SW 1271 (cell line): Measurements from ENCODE around the gene USP6.
"Not testable (repeated sequence)": the region's sequence is repeated elsewhere in the genome, so short reads cannot be mapped to it uniquely, and the experiment has no call there.

Experiments
- DNase-seq, 2 experiments: peaks; one replicate each; lab custom pipeline; 2025; lab: John Stamatoyannopoulos, UW

Gene USP6

DNA sequence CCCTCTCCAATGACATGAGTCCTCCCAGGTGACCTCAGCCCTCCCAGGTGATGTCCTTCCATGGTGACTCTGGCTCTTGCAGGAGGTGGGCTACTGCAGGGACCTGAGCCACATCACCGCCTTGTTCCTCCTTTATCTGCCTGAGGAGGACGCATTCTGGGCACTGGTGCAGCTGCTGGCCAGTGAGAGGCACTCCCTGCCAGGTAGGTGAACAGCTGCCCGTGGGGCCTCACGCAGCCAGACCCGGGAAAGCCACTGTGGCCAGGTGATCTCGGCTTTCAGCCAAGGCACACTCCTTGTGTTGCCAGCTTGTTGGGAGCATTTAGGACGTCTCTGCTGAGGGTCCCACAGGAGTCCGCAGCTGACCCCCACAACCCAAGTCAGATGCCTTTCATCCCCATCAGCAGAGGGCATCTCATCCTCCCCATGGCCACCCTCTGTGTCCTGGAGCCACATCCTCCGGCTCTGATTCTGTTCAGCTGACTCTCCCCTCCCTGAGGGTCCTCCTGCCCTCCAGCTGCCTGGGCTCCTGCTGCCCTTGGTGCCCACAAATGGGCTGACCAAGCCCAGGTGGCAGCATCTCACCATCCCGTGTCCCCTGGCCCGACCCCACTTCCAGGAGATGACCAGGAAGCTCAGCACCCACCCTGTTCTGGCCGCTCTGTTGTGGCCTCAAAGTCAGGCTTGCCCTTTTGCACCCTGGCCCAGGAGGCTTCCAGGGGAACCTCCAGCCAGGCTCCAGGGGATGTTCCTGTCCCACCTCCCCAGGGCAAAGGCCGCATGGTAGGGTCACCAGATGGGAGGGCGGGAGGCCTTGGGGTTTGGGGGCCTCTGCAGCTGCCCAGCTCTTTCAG is 20.1 kb downstream of the USP6 start:
- no peak for DNase-seq

GRCh38 chr17:5136580-5137412 is 21.0 kb downstream of the USP6 start:
- not testable (repeated sequence) for DNase-seq

- not testable (repeated sequence) for DNase-seq
These were observed 21.8 kb downstream of the USP6 start for GRCh38 chr17:5137511-5138197.

- not testable (repeated sequence) for DNase-seq
These were observed 22.3 kb downstream of the USP6 start for GRCh38 chr17:5138198-5138544.

- no peak for DNase-seq
These were observed 23.0 kb downstream of the USP6 start for GRCh38 chr17:5138616-5139457.

- DNase-seq = no peak
These were observed 23.6 kb downstream of the USP6 start for GRCh38 chr17:5139458-5139732.

DNA sequence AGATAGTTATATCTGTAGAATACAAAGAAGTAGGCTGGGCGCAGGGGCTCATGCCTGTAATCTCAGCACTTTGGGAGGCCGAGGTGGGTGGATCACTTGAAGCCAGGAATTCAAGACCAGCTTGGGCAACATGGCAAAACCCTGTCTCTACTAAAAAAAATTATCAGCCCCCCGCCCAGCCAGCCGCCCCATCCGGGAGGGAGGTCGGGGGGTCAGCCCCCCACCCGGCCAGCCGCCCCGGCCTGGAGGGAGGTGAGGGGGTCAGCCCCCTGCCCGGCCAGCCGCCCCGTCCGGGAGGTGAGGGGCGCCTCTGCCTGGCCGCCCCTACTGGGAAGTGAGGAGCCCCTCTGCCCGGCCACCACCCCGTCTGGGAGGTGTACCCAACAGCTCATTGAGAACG is 27.0 kb downstream of the USP6 start:
- DNase-seq = not testable (repeated sequence)

- not testable (repeated sequence) for DNase-seq
These were observed 30.3 kb downstream of the USP6 start for GRCh38 chr17:5146122-5146521.

GRCh38 chr17:5160702-5161101 is 44.9 kb downstream of the USP6 start:
- not testable (repeated sequence) for DNase-seq

DNA sequence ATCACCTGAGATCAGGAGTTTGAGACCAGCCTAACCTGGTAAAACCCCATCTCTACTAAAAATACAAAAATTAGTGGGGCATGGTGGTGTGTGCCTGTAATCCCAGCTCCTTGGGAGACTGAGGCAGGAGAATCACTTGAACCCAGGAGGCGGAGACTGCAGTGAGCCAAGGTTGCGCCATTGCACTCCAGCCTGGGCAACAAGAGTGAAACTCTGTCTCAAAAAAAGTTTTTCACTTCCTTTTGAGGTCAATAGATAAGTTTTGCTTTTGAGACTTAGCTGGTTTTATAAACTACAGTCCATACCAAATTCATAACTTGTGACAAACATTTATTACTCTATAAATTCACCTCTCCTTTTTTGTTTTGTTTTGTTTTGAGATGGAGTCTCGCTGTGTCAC is 46.0 kb downstream of the USP6 start:
- not testable (repeated sequence) for DNase-seq

DNA sequence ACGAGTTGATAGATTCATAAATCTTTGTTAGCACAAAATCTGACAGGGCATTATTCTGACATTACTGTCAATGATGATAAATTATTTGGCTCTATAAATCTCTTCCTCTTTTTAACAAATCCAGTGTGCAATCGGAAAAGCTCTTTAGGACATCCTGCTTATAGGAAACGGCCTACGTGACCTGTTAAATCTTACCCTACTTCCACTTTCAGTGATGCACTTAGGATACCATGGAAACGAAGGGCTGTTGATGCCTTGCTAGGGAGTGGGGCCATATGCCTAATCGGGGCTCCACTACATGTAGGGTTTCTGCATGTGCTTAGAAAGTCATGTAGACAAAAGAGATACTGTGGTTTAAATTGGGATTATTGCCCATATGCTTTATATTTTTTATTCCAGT is 48.6 kb downstream of the USP6 start:
- no peak for DNase-seq

GRCh38 chr17:5165791-5166564 is 50.1 kb downstream of the USP6 start:
- not testable (repeated sequence) for DNase-seq

DNA sequence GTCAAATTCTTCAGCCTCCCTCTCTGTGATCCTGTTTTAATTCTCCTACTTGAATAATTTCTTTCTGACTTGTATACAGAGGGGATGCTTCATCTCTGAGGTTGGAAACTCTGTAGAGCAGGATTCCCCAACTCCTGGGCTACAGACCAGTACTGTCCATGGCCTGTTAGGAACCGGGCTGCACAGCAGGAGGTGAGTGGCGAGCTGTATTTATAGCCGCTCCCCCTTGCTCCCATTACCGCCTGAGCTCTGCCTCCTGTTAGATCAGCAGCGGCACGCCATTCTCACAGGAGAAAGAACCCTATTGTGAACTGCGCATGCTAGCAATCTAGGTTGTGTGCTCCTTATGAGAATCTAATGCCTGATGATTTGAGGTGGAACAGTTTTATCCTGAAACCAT is 59.2 kb downstream of the USP6 start:
- not testable (repeated sequence) for DNase-seq

DNA sequence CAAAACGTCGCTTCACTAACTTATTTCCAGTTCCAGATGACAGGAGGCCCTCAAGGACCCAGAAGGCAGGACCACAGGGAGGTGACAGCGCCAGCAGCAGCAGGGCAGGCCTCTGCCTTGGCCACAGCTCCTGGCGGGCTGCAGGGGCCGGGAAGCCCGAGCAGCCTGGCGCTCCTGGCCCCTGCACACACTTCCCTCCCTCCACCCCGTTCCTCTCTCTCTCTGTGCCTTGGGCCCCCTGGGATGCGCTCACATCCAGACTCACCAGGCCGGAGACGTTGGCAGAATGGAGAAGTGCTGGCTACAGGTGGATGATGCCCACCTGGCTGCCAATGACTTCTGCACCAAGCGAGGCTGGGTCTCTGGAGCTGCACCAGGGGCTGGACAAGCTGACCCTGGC is 63.2 kb downstream of the USP6 start:
- DNase-seq = no peak

GRCh38 chr17:5181509-5182305 is 65.9 kb downstream of the USP6 start:
- DNase-seq = no peak

- no peak for DNase-seq
These were observed 67.0 kb downstream of the USP6 start for GRCh38 chr17:5182597-5183409.

- DNase-seq = no peak
These were observed 67.6 kb downstream of the USP6 start for GRCh38 chr17:5183410-5183793.

- DNase-seq = no peak
These were observed 68.5 kb downstream of the USP6 start for GRCh38 chr17:5184288-5184687.
